Activated naive CD8-positive, alpha-beta T cell treated with anti-CD3 and anti-CD28 coated beads, Interleukin-2, amount 10 ng/mL, durations not matched to agents 7 days and 5 days (primary cell): ENCODE results near the gene RGN. TPM values are rescaled to one million over a fixed set of nuclear protein-coding genes. Genes with fewer than 3 reads are reported as not detected.

Source experiments
- ATAC-seq: fragments of 150-1000 bp; cut with Tn5 transposase; one replicate; pipeline ENCODE4 v1.10.0; 2021; ENCODE audit warnings: low read depth, moderate library complexity
- POLR2A ChIA-PET: fragments of 350-600 bp; sonication (Branson Sonifier 250); formaldehyde crosslinking; loops from one replicate; lab custom pipeline; 2021; ENCODE audit warnings: antibody characterized with exemption; lab: Charles Lee
- DNase-seq: peaks from one replicate; pipeline ENCODE4 v3.0.0; 2021
- H3K27ac Mint-ChIP-seq: one replicate; pipeline ENCODE4 v1.8.0; 2022; ENCODE audit warnings: mild to moderate bottlenecking, mixed read lengths
- H3K27me3 Mint-ChIP-seq: one replicate; pipeline ENCODE4 v1.8.0; 2022; ENCODE audit warnings: mild to moderate bottlenecking, moderate library complexity, mixed read lengths
- H3K36me3 Mint-ChIP-seq: one replicate; pipeline ENCODE4 v1.8.0; 2021; ENCODE audit warnings: mild to moderate bottlenecking, mixed read lengths
- H3K4me1 Mint-ChIP-seq: one replicate; pipeline ENCODE4 v1.8.0; 2021; ENCODE audit warnings: mixed read lengths
- H3K4me3 Mint-ChIP-seq: one replicate; pipeline ENCODE4 v1.8.0; 2022; ENCODE audit warnings: mild to moderate bottlenecking, moderate library complexity, mixed read lengths
- H3K9me3 Mint-ChIP-seq: one replicate; pipeline ENCODE4 v1.8.0; 2021; ENCODE audit warnings: mixed read lengths
- total RNA-seq, 2 experiments: library from RNA; stranded (reverse); gene quantifications; one replicate each; pipeline ENCODE4 v1.2.3, GENCODE V29; 2021

Gene RGN
- total RNA-seq = not detected

DNA sequence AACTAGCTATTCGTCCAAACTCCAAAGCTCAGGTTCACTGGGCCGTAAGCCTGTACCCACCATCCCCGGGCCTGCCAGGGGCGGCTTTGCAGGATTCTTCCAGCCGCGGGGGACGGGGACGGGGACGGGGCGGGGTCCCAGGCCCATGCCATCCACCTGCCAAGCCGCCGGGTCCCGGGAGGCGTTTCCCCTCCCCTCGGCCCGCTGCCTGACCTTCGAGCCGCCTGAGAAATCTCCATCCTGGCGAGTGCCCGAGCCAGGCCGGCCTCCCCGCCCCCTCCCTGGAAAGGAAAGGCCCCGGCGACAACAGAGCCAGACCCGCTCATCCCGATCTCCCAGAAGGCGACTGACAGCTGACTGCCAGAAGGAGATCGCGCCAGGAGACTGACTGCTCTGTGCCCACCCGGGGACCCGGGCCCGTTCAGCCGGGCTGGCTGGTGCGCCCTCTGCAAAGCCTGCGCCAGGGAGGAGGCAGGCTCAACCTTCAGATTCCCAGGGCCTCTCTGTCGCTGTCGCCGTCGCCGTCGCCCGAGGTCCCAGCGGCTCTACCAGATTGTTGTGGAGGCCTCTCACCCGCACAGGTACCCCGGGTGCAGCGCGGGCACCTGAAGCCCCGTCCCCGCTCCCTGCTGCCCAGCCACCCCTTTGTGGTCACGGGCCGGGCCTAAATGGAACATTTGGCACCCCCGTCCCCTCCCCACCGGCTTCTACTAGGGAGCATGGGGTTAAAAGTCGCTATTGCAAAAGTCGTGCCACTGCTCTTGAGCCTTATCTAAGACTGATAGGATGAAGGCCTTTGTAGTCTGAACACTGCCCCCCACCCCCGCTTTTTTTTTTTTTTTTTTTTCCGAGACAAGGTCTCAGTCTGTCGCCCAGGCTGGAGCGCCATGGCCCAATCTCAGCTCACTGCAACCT is at the start of gene RGN:
TSS of gene RGN (plus strand) at position 315 of the 915 bp plus-strand sequence. CDS start 2,702 bp downstream, outside the sequence.
- H3K4me3 Mint-ChIP-seq = no peak within 1 kb of the TSS
- ATAC-seq (no peak), DNase-seq (no peak)
- no peak within 1 kb of the TSS for H3K27ac Mint-ChIP-seq
- H3K27me3 Mint-ChIP-seq = peaks cover 3% of the 10 kb centered on the region
- POLR2A ChIA-PET = no interaction called here
- no peaks in the 10 kb centered on the region for H3K4me1 Mint-ChIP-seq
- no peaks in the 10 kb centered on the region for H3K36me3 Mint-ChIP-seq
- H3K9me3 Mint-ChIP-seq = no peaks in the 10 kb centered on the region

DNA sequence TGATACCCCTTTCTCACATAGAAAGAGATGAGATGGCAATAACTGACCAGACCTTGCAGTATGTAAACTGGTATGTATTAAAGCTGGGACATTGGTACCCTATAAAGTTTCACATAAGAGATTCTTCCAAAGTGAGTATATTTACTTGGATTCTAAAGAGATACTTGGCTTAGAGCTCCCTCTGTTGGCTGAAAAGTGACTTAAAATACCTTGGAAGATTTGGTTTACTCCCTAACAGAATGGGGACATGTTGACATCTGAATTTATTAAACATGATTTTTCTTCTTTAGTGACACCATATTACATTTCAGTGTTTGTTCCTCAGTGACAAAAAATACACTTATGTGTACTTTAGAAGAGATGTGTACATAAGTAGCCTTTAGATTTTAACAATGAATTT is 47.9 kb upstream of the RGN start:
- Mint-ChIP-seq H3K9me3 (no peaks in the 10 kb centered on the region), H3K36me3 (no peaks in the 10 kb centered on the region), H3K4me1 (no peaks in the 10 kb centered on the region), H3K27me3 (peaks cover 8% of the 10 kb centered on the region), H3K4me3 (no peak overlapping the region), H3K27ac (no peak overlapping the region)
- DNase-seq (no peak), ATAC-seq (no peak)
- POLR2A ChIA-PET = no interaction called here

- H3K4me3 Mint-ChIP-seq = no peak overlapping the region
- peaks cover 3% of the 10 kb centered on the region for H3K27me3 Mint-ChIP-seq
- H3K9me3 Mint-ChIP-seq = no peaks in the 10 kb centered on the region
- no peak overlapping the region for H3K27ac Mint-ChIP-seq
- no peaks in the 10 kb centered on the region for H3K4me1 Mint-ChIP-seq
- ATAC-seq (no peak), DNase-seq (no peak)
- POLR2A ChIA-PET = no interaction called here
- H3K36me3 Mint-ChIP-seq = no peaks in the 10 kb centered on the region
Observed at GRCh38 chrX:47047989-47048388, 30.3 kb upstream of the RGN start.

DNA sequence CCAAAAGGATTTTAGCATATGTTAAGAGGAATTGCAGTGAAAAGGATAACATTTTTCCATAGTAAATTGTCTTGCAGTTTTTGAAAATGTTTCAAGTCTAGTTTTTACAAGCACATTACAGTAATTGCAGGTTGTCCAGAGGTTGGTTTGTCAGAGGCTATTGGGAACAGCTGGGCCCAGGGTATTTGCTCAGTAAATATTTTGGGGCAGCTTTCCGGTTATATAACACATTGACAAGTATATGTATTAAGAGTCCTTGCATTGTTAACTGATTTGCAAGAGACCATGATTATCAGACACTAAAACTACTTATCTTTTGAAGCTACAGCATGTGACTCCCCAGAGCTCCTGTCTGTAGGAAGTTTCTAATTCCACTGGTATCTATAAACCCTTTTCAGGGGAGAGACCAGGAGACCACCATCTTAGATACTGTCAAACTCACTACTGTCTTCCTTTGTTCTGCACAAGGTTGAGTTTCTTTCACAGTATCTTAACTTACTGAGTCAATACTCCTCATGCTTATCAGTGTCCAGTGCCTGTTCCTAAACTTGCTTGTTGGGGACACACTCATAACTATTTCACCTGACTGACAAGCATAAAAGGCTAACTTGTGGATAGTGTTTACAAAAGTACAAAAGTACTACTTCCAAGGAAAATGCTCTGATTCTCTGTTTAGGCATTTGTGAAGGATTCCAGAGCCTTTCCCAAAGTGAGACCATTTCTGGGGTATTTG is 18.9 kb upstream of the RGN start:
- no peaks in the 10 kb centered on the region for H3K36me3 Mint-ChIP-seq
- H3K27me3 Mint-ChIP-seq = peaks cover 5% of the 10 kb centered on the region
- ATAC-seq = no peak
- no peaks in the 10 kb centered on the region for H3K4me1 Mint-ChIP-seq
- H3K4me3 Mint-ChIP-seq = no peak overlapping the region
- no peak for DNase-seq
- no peaks in the 10 kb centered on the region for H3K9me3 Mint-ChIP-seq
- no peak overlapping the region for H3K27ac Mint-ChIP-seq
- POLR2A ChIA-PET = no interaction called here

- ATAC-seq = no peak
Observed at GRCh38 chrX:47060708-47061107, 17.5 kb upstream of the RGN start.

DNA sequence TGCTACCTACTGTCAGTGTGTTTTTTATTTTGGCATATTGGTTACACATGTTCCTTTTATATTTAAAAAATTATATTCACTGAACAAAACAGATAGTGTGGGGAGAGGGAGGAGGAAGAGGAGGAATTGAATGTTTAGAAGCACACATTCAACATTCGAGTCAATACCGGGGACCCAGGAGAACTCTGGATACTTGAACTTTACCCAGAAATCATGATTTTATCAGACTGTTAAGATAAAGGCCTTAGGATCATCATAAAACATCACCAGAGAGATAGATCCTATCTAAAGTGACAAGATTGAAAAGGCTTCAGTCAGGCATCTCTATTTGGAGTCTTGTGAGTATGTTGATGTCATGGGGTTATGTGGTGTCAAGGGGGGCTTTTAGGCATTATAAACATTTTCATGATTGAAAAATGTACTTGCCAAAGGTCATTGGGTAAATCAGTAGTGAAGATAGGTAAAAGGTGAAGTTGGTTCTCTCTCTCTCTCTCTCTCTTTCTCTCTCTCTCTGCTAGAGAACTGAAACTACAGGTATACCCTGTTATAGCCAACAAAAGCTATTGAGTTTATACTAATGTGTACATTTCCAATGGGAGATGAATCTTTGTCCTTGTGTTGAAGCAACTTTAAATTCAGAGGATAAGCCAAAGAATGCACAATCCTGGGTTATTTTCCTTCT is 16.9 kb upstream of the RGN start:
- POLR2A ChIA-PET = no interaction called here

More at GRCh38 chrX:47060708-47061107, 17.5 kb upstream of the RGN start:
- Mint-ChIP-seq H3K27me3 (peaks cover 5% of the 10 kb centered on the region), H3K36me3 (no peaks in the 10 kb centered on the region), H3K27ac (no peak overlapping the region), H3K4me1 (no peaks in the 10 kb centered on the region), H3K4me3 (no peak overlapping the region), H3K9me3 (no peaks in the 10 kb centered on the region)
- DNase-seq = no peak
- POLR2A ChIA-PET = no interaction called here

GRCh38 chrX:47063179-47063578 is 15.1 kb upstream of the RGN start:
- no peak for DNase-seq
- no peaks in the 10 kb centered on the region for H3K36me3 Mint-ChIP-seq

More for the DNA sequence above, 16.9 kb upstream of the RGN start:
- H3K4me1 Mint-ChIP-seq = no peaks in the 10 kb centered on the region
- DNase-seq (no peak), ATAC-seq (no peak)
- H3K27me3 Mint-ChIP-seq = peaks cover 5% of the 10 kb centered on the region
- H3K4me3 Mint-ChIP-seq = no peak overlapping the region
- H3K36me3 Mint-ChIP-seq = no peaks in the 10 kb centered on the region
- no peaks in the 10 kb centered on the region for H3K9me3 Mint-ChIP-seq
- H3K27ac Mint-ChIP-seq = no peak overlapping the region

DNA sequence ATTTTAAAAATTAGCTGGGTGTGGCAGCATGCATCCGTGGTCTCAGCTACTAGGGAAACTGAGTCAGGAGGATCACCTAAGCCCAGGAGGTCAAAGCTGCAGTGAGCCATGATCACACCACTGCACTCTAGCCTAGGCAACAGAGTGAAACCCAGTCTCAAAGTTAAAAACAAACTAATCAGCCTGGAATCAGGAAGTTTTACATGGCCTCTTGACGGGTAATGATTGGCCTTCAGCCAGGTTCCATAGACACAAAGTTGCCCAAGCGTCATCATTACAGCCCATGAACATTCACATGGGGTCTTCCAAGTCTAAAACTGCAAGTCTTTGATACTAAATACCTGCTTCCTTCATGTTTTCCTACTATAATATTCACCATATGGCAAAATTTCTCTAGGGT is 10.0 kb upstream of the RGN start:
- DNase-seq (no peak), ATAC-seq (no peak)
- no peaks in the 10 kb centered on the region for H3K4me1 Mint-ChIP-seq
- H3K36me3 Mint-ChIP-seq = no peaks in the 10 kb centered on the region
- H3K9me3 Mint-ChIP-seq = no peaks in the 10 kb centered on the region
- H3K4me3 Mint-ChIP-seq = no peak overlapping the region
- peaks cover 3% of the 10 kb centered on the region for H3K27me3 Mint-ChIP-seq
- POLR2A ChIA-PET = no interaction called here
- no peak overlapping the region for H3K27ac Mint-ChIP-seq

More at GRCh38 chrX:47063179-47063578, 15.1 kb upstream of the RGN start:
- Mint-ChIP-seq H3K4me3 (no peak overlapping the region), H3K9me3 (no peaks in the 10 kb centered on the region), H3K27ac (no peak overlapping the region), H3K27me3 (peaks cover 8% of the 10 kb centered on the region), H3K4me1 (no peaks in the 10 kb centered on the region)
- ATAC-seq = no peak
- POLR2A ChIA-PET = no interaction called here

GRCh38 chrX:47068720-47069119 is 9.5 kb upstream of the RGN start:
- ATAC-seq = no peak
- Mint-ChIP-seq H3K27ac (no peak overlapping the region), H3K4me3 (no peak overlapping the region), H3K4me1 (no peaks in the 10 kb centered on the region), H3K36me3 (no peaks in the 10 kb centered on the region), H3K9me3 (no peaks in the 10 kb centered on the region), H3K27me3 (peaks cover 3% of the 10 kb centered on the region)
- POLR2A ChIA-PET = no interaction called here
- DNase-seq = no peak

DNA sequence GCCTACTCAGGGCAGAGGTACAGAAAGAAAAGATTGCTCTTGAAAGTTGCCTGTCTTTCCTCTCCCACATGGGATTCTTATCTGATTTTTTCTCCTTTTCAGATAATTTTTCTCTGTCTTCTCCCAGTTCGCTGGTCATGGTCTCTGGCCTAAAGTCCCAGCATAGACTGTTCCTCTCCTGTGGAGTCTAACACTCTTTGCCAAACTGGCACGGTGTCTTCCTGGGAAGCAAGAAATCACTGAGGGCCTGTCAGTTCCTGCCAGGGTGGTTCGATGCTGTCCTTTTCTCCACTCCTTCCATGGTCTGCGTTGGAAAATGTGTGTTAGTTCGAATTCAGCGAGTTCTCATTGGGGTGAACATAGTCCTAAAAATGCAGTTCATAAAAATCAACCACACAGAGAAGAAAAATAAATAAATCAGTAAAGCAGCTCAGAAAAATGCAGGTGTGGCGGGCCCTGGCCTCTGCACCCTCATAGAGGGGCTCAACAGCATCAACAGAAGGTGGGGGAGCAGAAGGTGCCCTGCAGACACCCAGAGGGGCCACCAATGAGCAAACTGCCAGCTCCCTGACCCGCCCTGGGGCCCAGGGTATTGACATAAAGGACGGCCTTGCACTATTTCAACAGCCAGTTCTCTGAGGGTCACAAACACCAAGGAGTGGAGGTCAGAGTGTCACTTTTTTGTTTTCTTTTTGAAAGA is 2.1 kb downstream of the RGN start:
- H3K27me3 Mint-ChIP-seq = peaks cover 5% of the 10 kb centered on the region
- H3K36me3 Mint-ChIP-seq = no peaks in the 10 kb centered on the region
- no peak overlapping the region for H3K27ac Mint-ChIP-seq
- ATAC-seq = no peak
- POLR2A ChIA-PET = no interaction called here
- DNase-seq = no peak
- no peaks in the 10 kb centered on the region for H3K9me3 Mint-ChIP-seq
- no peaks in the 10 kb centered on the region for H3K4me1 Mint-ChIP-seq
- no peak overlapping the region for H3K4me3 Mint-ChIP-seq

DNA sequence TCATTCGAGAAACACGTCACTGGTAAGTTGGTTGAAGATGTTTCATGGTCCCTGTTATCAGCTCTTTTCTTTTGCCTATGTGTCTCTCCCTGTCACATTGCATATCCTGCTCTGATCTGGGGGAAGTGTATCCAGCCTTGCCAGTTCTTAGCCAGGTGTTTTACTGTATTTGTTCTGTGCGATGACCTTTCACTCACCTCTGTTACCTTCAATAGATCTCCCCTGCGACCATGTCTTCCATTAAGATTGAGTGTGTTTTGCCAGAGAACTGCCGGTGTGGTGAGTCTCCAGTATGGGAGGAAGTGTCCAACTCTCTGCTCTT is 2.6 kb downstream of the RGN start:
- H3K27ac Mint-ChIP-seq = no peak overlapping the region
- no peak for ATAC-seq
- no peaks in the 10 kb centered on the region for H3K4me1 Mint-ChIP-seq
- no peak for DNase-seq
- peaks cover 5% of the 10 kb centered on the region for H3K27me3 Mint-ChIP-seq
- H3K36me3 Mint-ChIP-seq = no peaks in the 10 kb centered on the region
- POLR2A ChIA-PET = no interaction called here
- no peak overlapping the region for H3K4me3 Mint-ChIP-seq
- no peaks in the 10 kb centered on the region for H3K9me3 Mint-ChIP-seq

- POLR2A ChIA-PET = interaction anchor here (0.5 kb wide), 1 partner anchor 85 kb away, joined by 4 read pairs; no protein-coding TSS in a partner anchor
- ATAC-seq = no peak
- no peak overlapping the region for H3K27ac Mint-ChIP-seq
Observed at GRCh38 chrX:47091149-47091775, 13.0 kb downstream of the RGN start.

More at GRCh38 chrX:47091149-47091775, 13.0 kb downstream of the RGN start:
- H3K27me3 Mint-ChIP-seq = no peaks in the 10 kb centered on the region
- no peaks in the 10 kb centered on the region for H3K9me3 Mint-ChIP-seq
- no peak overlapping the region for H3K4me3 Mint-ChIP-seq
- no peak for DNase-seq
- no peaks in the 10 kb centered on the region for H3K36me3 Mint-ChIP-seq
- H3K4me1 Mint-ChIP-seq = peaks cover 4% of the 10 kb centered on the region
